ENCODE results near the gene ZBTB11.
A peak's percentile ranks its signal among the peaks of the same experiment; 100 is the strongest.
"Not testable (repeated sequence)": the region's sequence is repeated elsewhere in the genome, so short reads cannot be mapped to it uniquely, and the experiment has no call there.

The ZBTB11 gene

DNA sequence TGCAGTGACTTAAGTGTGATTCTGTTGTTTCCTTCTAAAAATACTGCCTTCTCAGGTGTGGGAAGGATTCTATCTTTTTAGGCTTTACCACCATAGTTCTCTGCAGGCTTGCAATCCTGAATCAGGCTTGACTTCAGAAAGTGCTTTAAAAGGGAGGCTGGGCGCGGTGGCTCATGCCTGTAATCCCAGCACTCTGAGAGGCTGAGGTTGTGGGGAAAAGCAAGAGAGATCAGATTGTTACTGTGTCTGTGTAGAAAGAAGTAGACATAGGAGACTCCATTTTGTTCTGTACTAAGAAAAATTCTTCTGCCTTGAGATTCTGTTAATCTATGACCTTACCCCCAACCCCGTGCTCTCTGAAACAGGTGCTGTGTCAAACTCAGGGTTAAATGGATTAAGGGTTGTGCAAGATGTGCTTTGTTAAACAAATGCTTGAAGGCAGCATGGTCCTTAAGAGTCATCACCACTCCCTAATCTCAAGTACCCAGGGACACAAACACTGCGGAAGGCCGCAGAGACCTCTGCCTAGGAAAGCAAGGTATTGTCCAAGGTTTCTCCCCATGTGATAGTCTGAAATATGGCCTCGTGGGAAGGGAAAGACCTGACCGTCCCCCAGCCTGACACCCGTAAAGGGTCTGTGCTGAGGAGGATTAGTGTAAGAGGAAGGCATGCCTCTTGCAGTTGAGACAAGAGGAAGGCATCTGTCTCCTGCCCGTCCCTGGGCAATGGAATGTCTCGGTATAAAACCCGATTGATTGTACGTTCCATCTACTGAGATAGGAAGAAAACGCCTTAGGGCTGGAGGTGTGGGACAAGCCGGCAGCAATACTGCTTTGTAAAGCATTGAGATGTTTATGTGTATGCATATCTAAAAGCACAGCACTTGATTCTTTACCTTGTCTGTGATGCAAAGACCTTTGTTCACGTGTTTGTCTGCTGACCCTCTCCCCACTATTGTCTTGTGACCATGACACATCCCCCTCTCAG, 15.0 kb upstream of the ZBTB11 start:
- DNase-seq (ENCODE audit: low read depth in 2 of 2): not testable (repeated sequence)

DNA sequence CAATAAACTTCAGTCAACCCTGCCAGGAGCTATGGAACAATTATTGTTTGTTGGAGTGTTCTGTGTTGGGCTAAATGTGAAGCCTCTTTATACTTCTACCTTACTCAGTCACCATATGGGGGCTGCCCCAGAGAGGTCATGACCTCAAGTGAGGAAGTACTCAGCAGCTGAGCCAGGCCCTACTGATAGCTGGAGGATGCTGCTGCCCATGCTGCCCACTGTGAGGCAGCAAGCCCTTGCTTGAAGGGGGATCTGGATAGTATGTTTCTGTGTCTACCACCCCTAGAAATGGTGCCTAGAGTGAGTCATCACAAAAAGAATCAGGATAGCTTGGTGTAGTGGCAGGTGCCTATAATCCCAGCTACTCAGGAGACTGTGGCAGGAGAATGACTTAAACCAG, 14.0 kb upstream of the ZBTB11 start:
- no peak for DNase-seq (ENCODE audit: low read depth in 2 of 2)

DNA sequence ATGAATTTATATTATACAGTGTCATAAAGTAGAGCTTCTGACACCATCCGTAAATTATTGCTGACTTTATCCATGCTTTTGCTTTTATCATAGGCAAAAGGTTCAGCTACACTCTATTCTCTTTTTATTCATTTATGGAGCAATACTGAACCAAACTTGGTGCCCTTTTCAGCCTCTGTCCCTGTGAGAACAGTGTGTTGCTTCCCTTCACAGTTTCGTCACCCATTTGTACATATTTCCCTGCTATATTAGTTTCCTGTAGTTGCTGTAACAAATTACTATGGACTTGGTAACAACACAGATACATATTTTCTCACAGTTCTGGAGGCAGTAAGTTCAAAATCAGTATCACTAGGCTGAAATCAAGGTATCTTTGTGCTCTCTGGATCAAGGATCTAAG, 12.4 kb upstream of the ZBTB11 start:
- DNase-seq (ENCODE audit: low read depth in 2 of 2): no peak

DNA sequence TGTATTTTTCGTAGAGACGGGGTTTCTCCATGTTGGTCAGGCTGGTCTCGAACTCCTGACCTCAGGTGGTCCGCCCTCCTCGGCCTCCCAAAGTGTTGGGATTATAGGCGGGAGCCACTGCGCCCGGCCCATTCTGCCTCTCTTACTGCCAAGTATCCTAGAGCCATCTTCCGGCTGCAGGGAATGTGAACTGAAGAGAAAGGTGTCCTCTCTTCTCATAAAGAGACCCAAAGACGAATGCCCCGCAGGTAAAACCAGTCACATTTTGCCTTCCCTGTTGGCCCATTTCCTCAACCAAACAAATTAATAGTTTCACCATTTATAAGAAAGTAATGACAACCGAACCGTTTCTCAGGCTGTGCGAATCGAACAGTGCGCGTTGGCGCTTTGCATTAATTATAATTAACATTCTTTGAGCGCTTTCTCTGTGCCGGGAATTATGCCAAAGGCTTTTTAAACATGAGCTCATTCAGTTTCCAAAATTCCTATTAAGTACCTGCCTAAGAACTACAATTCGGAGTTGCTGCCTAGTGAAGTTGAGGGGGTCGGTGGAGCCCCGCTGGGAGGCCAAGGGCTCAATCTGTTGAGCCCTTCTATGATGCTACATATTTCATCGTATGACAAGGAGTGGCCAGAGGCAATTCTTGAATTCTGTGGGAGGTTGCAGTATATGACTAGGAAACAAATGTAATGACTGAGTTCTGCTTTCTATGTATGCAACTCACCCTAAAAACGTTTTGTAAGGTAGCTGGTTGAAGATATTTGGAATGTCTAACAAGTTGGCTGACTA, 10.4 kb upstream of the ZBTB11 start:
- DNase-seq (ENCODE audit: low read depth in 2 of 2): no peak

DNA sequence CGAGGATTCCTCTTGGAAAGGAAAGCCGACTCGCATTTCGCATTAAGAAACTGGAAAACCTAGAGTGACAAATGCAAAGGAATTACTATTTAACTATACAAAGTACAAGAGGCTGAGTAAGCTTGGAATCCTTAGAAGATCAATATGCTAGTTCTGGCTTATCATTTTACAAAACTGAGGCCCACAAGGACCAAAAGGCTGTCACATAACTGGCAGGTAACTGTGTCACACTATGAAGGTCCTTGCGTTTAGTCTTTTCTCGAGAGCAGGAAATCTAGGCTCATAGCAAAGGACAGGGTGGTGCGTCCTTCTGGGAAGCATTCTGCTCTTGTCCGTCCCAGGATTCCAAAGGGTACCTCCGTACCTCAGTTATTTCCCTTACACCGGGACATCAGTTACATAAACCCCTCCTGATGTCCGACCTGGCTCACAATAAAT, 9.0 kb upstream of the ZBTB11 start:
- no peak for DNase-seq (ENCODE audit: low read depth in 2 of 2)

DNA sequence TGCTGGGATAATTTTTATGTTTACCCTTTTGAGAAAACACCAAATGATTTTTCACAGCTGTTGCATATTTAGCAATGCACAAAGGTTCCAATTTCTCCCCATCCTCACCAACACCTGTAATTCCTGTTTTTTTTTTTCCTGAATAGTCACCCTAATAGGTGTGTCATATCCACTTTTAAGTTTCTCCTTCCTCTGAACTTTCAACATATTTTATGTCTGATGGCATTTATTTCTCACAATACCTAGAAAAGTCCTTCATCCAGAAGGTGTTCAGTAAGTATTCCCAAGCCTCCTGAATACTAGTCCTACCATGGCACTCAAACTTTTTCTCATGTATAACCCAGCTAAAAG, 8.1 kb upstream of the ZBTB11 start:
- DNase-seq (ENCODE audit: low read depth in 2 of 2): no peak

DNA sequence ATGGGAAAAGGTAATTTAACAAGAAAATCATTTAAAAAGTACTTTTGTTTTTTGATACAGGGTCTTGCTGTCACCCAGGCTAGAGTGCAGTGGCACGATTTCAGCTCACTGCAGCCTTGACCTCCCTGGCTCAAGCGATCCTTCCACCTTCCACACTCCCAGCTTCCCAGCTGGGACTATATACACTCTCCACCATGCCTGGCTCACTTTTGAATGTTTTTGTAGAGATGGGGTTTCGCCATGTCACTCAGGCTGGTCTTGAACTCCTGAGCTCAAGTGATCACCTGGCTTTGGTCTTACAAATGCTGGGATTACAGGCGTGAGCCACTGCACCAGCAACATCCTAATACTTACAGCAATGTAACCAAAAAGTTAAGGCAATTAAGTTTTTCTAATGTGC, 3.5 kb upstream of the ZBTB11 start:
- no peak for DNase-seq (ENCODE audit: low read depth in 2 of 2)

DNA sequence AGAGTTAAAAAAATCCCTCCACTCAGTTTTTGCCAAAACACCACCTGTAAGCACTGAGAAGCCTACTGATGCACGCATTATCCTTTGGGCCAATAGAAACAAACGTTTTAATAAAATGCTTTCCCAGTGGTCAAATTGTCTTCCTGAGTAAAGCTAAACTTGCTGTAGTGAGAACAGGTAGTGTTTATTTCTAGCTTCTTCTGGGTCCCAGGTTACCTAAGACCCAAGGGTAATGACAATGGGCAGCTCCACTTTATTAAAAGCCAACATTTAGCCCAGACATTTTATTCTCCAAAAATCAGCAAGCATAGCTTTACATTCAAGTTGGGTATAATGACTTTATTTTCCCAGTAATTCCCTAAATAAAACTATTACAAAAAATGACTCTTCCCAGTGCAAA, 1.9 kb upstream of the ZBTB11 start:
- DNase-seq (ENCODE audit: low read depth in 2 of 2): not testable (repeated sequence)

DNA sequence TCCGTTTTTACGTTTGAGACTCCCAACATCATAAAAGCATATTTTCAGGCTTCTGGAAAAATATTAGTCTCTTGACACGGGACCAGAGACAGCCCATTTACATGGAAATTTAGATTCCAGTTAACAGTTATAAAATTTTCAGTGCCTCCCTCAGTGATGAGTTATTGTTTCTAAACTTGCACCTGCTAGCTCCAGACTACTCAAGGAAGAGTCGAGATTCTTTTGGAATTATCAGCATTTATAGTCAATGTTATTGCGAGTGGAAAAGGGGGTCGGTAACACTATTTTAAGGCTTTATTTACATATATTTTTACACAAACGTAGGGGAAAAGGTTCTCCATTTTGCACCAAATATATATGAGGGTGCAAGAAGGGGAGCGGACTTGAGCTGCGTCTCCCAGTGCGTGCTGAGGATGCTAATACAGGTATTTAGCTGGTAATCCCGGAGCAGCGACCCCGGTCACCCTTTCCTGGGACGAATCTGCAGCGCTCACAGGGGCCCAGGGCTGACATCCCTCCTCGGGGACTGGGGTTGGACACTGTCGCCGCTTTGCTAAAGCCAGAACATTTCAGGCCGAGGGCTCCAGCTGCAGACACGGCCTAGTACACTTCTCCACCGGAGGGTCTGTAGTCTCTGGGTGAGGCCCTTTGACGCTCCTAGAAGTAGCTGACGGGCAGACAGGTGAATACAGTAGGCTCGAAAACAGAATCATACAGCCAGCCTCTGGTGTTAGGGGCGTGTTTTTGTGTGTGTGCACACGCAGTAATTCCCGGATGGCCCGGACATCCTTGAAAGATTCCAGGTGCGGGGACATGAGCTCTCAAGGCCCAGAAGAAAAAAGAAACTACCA, 729 bp upstream of the ZBTB11 start:
- no peak for DNase-seq (ENCODE audit: low read depth in 2 of 2)

DNA sequence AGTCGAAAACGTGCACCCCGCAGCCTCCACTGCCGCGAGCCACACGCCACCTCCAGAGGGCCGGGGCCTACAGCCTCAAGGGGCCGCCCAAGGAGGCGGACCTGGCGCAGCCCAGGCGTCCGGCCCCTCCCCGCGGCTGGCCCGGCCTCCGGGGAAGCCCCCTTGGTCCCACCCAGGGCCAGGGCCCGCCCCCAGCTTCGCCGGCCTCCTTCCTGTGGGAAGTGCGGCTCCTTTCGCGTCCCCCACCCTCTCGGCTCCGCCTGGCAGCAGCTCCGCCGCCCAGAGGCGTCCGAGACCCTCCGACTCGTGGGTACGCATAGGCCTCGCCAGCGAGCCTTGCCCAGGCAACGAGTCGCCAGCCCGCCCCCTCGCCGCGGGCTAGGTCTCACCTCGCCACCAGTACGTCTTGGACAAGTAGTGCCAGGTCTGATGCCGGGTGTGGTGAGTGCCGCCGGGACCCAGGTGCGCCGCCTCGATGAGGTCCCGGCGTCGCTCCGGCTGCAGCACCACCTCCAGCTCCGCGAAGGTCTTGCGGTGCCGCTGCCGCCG, 642 bp downstream of the ZBTB11 start:
- DNase-seq (ENCODE audit: low read depth in 2 of 2): peak; percentile 97 to 98

DNA sequence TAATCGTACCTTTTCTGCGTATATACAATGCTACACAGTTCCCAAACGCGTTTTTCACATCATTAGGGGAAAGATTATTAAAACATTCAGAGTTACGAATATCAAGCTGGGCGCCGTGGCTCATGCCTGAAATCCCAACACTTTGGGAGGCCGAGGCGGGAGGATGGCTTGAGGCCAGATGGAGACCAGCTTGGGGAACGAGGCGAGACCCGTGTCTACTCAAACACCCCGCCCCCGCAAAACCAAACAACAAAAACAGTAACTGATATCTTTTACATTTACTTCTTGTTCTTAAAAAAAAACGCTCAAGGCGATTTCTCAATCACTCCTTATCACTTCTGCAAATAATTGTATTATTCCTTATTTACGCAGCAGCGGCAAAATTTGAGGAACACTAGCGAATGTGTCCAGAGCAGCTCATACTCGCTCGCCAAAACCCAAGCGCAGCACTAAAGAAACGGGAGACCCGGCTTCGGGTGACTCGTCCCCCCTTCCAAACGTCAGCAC, 1.2 kb downstream of the ZBTB11 start:
- no peak for DNase-seq (ENCODE audit: low read depth in 2 of 2)

DNA sequence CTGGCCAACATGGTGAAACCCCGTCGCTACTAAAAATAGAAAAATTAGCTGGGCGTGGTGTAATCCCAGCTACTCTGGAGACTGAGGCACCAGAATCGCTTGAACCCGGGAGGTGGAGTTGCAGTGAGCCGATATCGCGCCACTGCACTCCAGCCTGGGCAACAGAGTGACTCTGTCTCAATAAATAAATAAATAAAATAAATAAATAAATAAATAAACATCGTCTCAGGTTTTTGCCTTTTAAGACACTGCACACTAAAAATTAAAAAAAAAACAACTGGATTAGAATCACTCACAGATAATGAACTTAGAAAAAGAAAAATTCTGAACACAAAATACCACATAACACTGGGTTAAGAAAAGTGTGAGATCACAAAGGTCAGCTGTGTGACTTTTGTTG, 2.4 kb downstream of the ZBTB11 start:
- DNase-seq (ENCODE audit: low read depth in 2 of 2): no peak

DNA sequence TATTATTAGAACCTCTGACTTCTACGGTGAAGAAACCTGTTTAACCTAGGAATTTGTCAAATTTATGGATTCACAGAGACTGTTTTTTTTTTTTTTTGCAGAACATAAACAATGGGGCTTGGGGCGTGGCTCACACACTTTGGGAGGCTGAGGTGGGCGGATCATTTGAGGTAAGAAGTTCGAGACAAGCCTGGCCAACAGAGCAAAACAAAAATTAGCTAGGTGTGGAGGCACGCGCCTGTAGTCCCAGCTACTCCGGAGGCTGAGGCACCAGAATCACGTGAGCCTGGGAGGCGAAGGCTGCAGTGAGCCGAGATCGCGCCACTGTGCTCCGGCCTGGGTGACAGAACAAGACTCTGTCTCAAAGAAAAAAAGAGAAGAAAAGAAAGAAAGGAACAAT, 3.0 kb downstream of the ZBTB11 start:
- DNase-seq (ENCODE audit: low read depth in 2 of 2): no peak

DNA sequence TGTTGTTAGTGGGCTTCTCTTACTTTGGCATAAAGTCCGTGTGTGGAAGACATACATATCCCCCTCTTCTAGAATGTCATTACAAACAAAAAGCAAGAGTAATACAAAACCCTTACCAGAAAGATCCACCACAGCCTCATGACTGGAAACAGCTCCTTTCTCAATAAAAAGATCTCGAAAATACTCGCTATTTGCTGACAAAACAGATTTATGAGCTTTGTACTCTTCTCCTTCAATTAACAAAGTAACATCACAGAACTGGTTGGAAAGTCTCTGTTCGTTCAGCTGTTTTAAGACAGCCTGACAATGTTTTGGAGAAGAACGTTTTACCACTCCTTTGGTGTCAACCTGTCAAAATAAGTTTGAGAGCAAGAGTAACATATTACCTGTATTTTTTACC, 5.9 kb downstream of the ZBTB11 start:
- DNase-seq (ENCODE audit: low read depth in 2 of 2): no peak

DNA sequence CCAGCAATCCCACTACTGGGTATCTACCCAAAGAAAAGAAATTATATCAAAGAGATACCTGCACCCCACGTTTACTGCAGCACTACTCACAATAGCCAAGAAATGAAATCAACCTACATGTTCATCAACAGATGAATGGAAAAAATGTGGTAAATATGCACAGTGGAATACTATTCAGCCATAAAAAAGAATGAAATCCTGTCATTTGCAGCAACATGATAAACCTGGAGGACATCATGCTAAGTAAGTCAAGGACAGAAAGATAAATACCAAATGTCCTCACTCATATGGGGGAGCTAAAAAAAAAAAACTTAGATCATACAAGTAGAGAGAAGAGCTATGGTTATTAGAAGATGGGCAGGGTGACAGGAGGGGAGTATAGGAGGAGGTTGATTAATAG, 9.1 kb downstream of the ZBTB11 start:
- no peak for DNase-seq (ENCODE audit: low read depth in 2 of 2)

DNA sequence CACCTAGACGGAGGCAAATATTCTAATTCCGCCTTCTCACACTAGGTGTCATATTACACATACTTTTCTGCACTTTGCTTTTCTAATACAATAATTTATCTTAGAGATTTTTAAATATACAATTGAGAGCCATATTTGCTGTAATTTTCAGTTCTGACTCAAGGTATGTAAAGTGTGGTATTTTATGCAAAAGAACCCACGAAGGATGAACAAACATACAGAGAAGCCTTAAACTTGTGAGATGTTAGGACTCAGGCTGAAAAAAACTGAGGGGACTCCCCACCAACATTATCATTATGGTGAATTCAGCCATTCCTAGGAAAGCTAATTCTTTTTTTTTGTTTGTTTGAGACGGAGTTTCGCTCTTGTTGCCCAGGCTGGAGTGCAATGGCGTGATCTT, 9.6 kb downstream of the ZBTB11 start:
- DNase-seq (ENCODE audit: low read depth in 2 of 2): no peak

DNA sequence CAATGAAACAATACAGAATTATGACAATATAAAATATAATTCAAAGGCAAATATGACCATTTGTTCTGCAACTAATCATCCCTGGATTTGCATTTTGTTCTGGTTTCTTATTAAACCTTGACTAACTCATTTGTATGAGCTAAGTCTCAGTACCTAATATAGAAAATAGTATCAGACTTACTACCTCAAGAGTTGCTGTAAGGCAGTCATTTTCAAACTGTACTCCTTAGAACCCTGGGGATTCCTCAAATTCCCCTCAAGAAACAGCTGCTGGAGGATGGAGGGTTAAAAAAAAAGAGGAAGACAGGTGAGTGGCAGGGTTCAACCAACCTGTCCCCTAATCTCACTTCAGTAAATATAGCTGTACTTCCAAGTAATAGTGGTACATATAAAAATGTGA, 11.1 kb downstream of the ZBTB11 start:
- no peak for DNase-seq (ENCODE audit: low read depth in 2 of 2)

DNA sequence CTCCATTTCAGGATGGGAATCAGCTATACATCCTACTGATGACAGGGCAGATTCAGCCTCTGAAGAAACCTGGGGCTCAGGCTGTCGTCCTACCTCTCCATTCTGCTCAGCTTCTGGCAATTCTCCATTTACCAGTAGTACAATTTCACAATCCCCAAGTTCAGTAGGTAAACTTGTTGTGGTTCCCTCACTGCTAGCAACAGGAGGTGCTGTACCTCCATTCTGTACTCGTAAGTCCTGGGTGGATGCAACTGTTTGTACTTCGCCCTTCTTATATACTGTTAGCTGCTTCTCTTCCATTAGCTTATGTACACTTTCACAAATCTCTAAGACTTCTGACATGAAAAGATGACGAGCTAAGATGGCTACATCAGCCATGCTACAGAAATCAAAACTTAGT, 11.6 kb downstream of the ZBTB11 start:
- DNase-seq (ENCODE audit: low read depth in 2 of 2): no peak

DNA sequence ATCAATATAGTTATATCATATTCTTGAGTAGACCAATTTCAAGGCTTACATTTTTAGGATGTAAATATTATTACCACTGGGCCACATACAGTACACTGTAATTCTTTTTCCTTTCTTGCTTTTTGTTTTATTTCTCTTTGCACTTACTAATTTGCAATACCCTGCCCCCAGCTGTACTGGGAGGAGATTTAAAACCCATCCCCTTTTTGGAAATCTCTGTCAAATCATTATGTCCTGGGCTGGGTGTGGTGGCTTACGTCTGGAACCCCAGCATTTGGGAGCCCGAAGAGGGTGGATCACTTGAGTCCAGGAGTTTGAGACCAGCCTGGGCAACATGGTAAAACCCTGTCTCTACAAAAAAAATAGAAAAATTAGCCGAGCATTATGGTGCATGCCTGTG, 16.2 kb downstream of the ZBTB11 start:
- DNase-seq (ENCODE audit: low read depth in 2 of 2): no peak

DNA sequence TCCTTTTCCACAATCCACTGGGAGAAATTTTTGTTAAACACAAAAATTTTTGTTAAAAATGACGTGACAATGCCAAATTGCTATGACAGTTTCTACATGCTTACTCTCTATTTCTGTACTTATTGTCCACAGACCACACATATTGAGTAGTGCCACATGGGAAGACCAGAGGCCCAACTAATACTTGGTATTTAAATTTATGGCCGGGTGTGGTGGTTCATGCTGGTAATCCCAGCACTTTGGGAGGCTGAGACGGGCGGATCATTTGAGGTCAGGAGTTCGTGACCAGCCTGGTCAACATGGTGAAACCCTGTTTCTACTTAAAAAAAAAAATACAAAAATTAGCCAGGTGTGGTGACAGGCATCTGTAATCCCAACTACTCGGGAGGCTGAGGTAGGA, 20.3 kb downstream of the ZBTB11 start:
- DNase-seq (ENCODE audit: low read depth in 2 of 2): no peak

DNA sequence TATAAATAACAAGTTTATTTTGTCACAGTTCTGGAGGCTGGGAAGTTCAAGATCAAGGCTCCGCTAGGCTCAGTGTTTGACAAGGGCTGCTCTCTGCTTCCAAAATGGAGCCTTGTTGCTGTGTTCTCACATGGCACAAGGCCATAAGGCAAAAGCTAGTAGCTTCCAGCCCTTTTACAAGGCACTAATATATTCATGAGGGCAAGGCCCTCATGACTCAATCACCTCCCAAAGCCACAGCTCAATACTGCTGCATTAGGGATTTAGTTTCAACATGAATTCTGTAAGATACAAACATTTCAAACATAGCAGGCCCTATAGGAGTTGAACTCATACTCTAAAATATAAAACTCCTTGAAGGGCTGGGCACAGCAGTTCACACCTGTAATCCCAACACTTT, 30.2 kb downstream of the ZBTB11 start:
- DNase-seq (ENCODE audit: low read depth in 2 of 2): no peak

Data from stimulated activated CD8-positive, alpha-beta memory T cell treated with anti-CD3 and anti-CD28 coated beads, Interleukin-15, amount 100 ng/mL, for 48 hours (primary cell).